Colonic mucosa (tissue), 4 donors: ENCODE results near the gene DOK4. TPM values are rescaled to one million over a fixed set of nuclear protein-coding genes. Genes with fewer than 3 reads are reported as not detected.

Experiments used
- DNase-seq: peaks from one replicate; pipeline ENCODE4 v3.0.0-alpha.2; 2020
- H3K27ac ChIP-seq: fragments of 200-600 bp; one replicate; pipeline ENCODE4 v1.8.0; 2021
- H3K27me3 ChIP-seq: fragments of 200-600 bp; one replicate; pipeline ENCODE4 v1.8.0; 2021
- H3K36me3 ChIP-seq: fragments of 200-600 bp; one replicate; pipeline ENCODE4 v1.8.0; 2021
- H3K4me1 ChIP-seq: fragments of 200-600 bp; one replicate; pipeline ENCODE4 v1.8.0; 2021; ENCODE audit warnings: mild to moderate bottlenecking
- H3K4me3 ChIP-seq: fragments of 200-600 bp; one replicate; pipeline ENCODE4 v1.8.0; 2021
- H3K9ac ChIP-seq, 2 donors: one replicate each; pipeline ENCODE4 v1.7.0; 2013; ENCODE audit warnings: control low read depth in 2 of 2, low read depth in 2 of 2, low read length in 2 of 2
- H3K9me3 ChIP-seq: fragments of 200-600 bp; one replicate; pipeline ENCODE4 v1.8.0; 2021
- intact Hi-C: fragments of 100-400 bp; cut with DNase I; formaldehyde crosslinking; loops from one replicate; pipeline ENCODE4 v1.14.1; 2022
- total RNA-seq, 2 donors: library from RNA; stranded (reverse); fragmentation: NEBNext Ultra II Directional in 1 of 2; extraction: Animal tissue kit (Norgen Biotek cat#: 25700) in 1 of 2; gene quantifications; one replicate each; pipeline ENCODE4 v1.2.1, GENCODE V29; 2021
- TF ChIP-seq, protein P1 (sequence below): fragments of 200-600 bp; IDR thresholded peaks from one replicate; pipeline ENCODE4 v1.8.0; 2022; ENCODE audit warnings: antibody characterized with exemption, mild to moderate bottlenecking
- donor health status: healthy.
- donor health status: DM: no; HTN: no; CAD: no.
- donor health status: DM: no; HTN: no; CAD: no.

The DOK4 gene
- total RNA-seq, 2 donors from 2014 or later, result 121 to 141 TPM

DNA sequence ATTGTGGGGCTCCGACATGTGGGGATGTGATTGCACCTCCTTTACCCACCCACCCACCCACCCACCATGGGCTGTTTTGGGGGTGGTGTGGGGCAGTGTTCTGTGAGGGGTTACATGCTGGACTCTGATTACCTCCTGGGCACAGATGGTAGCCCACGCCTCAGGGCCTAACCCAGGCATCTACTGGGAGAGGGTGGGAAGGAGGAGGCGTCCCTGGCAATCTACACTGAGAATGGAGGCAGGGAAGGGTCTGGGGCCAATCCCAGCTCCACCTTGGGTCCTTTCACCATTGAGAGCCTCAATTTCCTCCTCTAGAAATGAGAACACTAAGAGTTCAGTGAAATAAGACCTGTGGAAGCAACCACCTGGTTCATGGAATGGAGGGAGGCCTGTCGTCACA, 11.7 kb upstream of the DOK4 start:
- intact Hi-C loops, result no loop called here
- no peaks in the 10 kb centered on the region for H3K27me3 ChIP-seq
- no peak for DNase-seq
- TF ChIP-seq, protein P1, sequence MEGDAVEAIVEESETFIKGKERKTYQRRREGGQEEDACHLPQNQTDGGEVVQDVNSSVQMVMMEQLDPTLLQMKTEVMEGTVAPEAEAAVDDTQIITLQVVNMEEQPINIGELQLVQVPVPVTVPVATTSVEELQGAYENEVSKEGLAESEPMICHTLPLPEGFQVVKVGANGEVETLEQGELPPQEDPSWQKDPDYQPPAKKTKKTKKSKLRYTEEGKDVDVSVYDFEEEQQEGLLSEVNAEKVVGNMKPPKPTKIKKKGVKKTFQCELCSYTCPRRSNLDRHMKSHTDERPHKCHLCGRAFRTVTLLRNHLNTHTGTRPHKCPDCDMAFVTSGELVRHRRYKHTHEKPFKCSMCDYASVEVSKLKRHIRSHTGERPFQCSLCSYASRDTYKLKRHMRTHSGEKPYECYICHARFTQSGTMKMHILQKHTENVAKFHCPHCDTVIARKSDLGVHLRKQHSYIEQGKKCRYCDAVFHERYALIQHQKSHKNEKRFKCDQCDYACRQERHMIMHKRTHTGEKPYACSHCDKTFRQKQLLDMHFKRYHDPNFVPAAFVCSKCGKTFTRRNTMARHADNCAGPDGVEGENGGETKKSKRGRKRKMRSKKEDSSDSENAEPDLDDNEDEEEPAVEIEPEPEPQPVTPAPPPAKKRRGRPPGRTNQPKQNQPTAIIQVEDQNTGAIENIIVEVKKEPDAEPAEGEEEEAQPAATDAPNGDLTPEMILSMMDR, result no peak
- no peak overlapping the region for H3K27ac ChIP-seq
- H3K4me3 ChIP-seq, result no peak overlapping the region
- no peaks in the 10 kb centered on the region for H3K36me3 ChIP-seq
- H3K9me3 ChIP-seq, result no peaks in the 10 kb centered on the region
- no peaks in the 10 kb centered on the region for H3K4me1 ChIP-seq
- no peak overlapping the region for H3K9ac ChIP-seq

- Histone ChIP-seq H3K36me3 (no peaks in the 10 kb centered on the region), H3K27ac (no peak overlapping the region), H3K9ac (no peak overlapping the region), H3K4me3 (no peak overlapping the region), H3K9me3 (no peaks in the 10 kb centered on the region), H3K27me3 (no peaks in the 10 kb centered on the region), H3K4me1 (no peaks in the 10 kb centered on the region)
- DNase-seq, result no peak
- TF ChIP-seq, protein P1, result no peak
- intact Hi-C loops, result no loop called here
Observed at GRCh38 chr16:57497121-57497520, 10.8 kb upstream of the DOK4 start.

DNA sequence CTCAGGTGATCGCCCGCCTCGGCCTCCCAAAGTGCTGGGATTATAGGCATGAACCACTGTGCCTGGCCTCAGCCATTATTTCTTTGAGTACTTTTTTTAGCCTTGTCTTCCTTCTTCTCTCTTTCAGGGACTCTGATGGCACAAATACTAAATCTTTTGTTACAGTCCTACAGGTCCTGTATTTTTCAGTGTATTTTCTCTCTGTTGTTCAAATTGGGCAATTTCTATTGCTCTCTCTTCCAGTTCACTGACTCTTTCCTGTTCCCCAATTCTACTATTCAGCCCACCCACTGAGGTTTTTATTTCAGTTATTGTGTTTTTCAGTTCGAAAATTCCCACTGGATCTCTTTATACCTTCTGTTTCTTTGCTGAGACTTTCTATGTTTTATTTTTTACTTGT, 7.5 kb upstream of the DOK4 start:
- Histone ChIP-seq H3K4me3 (no peak overlapping the region), H3K9ac (no peak overlapping the region), H3K27ac (no peak overlapping the region), H3K4me1 (no peaks in the 10 kb centered on the region), H3K9me3 (no peaks in the 10 kb centered on the region), H3K27me3 (no peaks in the 10 kb centered on the region), H3K36me3 (no peaks in the 10 kb centered on the region)
- no peak for DNase-seq
- intact Hi-C loops, result no loop called here
- TF ChIP-seq, protein P1, result no peak

- TF ChIP-seq, protein P1, result no peak
- Histone ChIP-seq H3K27me3 (no peaks in the 10 kb centered on the region), H3K4me3 (no peak overlapping the region), H3K27ac (no peak overlapping the region), H3K36me3 (no peaks in the 10 kb centered on the region), H3K9me3 (no peaks in the 10 kb centered on the region), H3K4me1 (peaks cover 4% of the 10 kb centered on the region), H3K9ac (no peak overlapping the region)
- no peak for DNase-seq
- intact Hi-C loops, result no loop called here
Observed at GRCh38 chr16:57489229-57489628, 2.9 kb upstream of the DOK4 start.

GRCh38 chr16:57486858-57487834, 853 bp upstream of the DOK4 start:
- intact Hi-C loops, result no loop called here
- Histone ChIP-seq H3K36me3 (no peaks in the 10 kb centered on the region), H3K4me3 (peak overlapping the region; percentile 15), H3K27me3 (no peaks in the 10 kb centered on the region), H3K4me1 (peaks cover 4% of the 10 kb centered on the region), H3K9ac (peak overlapping the region in 1 of 2 donors; percentile 40), H3K9me3 (no peaks in the 10 kb centered on the region), H3K27ac (no peak overlapping the region)
- DNase-seq, result no peak
- TF ChIP-seq, protein P1, result no peak
